Coronary artery (tissue), 2 donors: Measurements from ENCODE around the gene RTL5.

Source experiments
- DNase-seq: peaks from one replicate; pipeline ENCODE4 v3.0.0-alpha.2; 2017; ENCODE audit warnings: low spot score
- H3K27ac ChIP-seq, 2 donors: fragments of 200-600 bp; sonication (generic); one replicate each; pipeline ENCODE4 v1.5.1; 2016 to 2019
- H3K4me3 ChIP-seq: fragments of 200-600 bp; sonication (generic); 2 replicates; pipeline ENCODE4 v1.5.1; 2016; ENCODE audit warnings: mild to moderate bottlenecking, moderate library complexity
- CTCF ChIP-seq: fragments of 200-600 bp; sonication (generic); IDR thresholded peaks from one replicate; pipeline ENCODE4 v1.5.1; 2019; ENCODE audit warnings: antibody characterized with exemption

The RTL5 gene

DNA sequence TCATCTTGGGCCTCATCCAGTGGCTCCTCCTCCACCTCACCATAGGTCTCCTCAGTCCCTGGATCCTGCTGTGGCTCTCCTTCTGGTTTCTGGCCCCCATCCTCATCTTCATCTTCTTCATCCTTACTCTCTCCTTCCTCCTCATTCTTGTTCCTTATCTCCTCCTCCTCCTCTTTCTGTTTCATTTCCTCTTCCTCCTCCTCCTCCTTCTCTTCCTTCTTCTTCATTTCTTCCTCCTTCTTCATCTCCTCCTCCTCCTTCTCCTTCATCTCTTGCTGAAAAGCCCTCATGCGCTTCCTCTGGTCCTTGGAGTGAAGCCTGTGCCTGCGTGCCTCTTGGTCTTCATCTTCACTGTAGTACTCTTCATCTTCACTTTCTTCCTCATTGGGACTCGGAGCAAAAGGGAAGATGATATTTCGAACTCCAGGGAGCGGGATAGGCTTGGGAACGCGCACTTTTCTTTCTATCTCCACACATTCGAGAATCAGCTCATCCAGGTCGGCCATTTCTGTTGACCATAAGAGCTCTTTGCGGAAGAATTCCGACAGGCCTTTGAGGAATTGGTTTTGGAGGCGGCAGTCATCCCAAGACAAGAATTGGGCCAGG is 1.5 kb downstream of the RTL5 start:
- DNase-seq = no peak
- Histone ChIP-seq H3K27ac (peak overlapping the region in 1 of 2 donors; percentile 87), H3K4me3 (peak overlapping the region; percentile 70)
- TF ChIP-seq CTCF = no peak

DNA sequence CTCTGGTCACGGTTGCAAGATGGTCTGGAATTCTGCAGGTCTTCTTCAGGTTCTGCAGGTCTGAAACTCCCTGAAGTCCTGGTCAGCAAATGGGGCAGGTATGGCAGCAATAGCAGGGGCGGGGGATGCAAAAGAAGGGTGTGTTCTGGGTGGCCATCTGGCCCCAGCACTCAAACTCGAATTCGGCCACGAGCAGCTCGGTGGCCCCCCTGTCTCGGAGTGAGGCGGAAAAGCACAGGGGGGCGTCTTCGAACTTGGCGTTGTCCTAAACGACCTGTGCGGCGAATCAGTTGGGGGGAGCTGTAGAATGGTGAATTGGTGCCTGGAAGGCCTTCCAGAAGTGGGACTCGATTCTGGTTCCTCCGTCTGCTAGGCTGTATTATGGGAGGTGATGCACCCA is 2.1 kb downstream of the RTL5 start:
- TF ChIP-seq CTCF = no peak
- DNase-seq = no peak
- Histone ChIP-seq H3K4me3 (no peak overlapping the region), H3K27ac (no peak overlapping the region)

GRCh38 chrX:72128881-72129280 is 2.8 kb downstream of the RTL5 start:
- H3K27ac ChIP-seq = peak overlapping the region in 1 of 2 donors; percentile 22
- no peak overlapping the region for H3K4me3 ChIP-seq
- DNase-seq = peak; percentile 62
- no peak for TF ChIP-seq CTCF

DNA sequence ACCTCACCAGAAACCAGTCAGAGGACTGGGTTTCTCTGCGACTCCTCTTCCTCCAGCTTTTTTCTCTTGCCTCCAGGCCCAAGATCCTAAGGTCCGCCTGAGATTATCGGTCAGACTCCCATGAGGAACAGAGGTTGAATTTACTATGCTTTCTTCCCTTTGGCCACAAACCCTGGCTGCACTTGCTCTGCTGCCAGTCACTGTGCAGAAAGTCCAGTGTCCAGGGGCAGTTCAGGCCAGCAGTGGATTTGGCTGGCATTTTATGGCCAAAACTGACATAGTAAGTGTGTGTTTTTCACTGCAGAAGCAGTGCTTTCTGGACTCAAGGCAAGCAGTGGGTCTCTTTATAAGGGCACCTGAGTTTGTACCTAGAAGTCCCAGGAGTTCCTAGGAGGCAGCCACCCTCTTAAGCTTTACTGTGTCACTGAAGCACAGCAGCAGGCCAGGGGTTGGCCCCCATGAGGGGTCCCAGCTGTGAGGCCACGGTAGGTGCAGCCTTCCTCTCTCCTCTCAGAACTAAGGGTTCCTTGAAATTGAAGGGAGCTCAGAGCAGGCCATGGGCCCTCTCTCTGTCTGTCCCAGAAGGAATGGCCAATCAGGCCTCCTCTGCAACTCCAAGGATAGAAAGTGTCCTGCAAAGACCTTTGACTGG is 3.4 kb downstream of the RTL5 start:
- Histone ChIP-seq H3K27ac (peak overlapping the region in 1 of 2 donors; percentile 22), H3K4me3 (no peak overlapping the region)
- DNase-seq = no peak
- no peak for TF ChIP-seq CTCF

DNA sequence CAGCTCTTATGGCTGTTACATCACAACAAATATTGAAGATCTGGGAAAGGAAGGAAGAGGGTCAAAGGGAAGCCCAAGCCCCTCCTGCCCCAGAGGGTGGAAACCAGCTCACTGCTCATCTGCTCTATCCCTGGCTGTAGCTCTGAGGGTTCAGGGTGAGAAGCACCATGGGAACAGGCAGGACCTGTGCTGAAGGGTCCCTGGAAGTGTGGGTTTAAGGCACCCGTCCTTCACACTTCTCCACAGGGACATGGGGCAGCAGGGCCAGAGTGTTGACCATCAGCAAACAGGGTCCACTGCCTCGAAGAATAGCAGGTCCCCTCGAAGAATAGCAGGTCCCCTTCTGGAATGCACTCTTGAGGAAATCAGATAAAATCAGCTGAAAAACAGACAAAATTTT is 4.4 kb downstream of the RTL5 start:
- no peak for TF ChIP-seq CTCF
- no peak for DNase-seq
- Histone ChIP-seq H3K27ac (no peak overlapping the region), H3K4me3 (no peak overlapping the region)

GRCh38 chrX:72126539-72127140 is 5.1 kb downstream of the RTL5 start:
- DNase-seq = peak; percentile 90
- Histone ChIP-seq H3K27ac (peak overlapping the region; percentile 57 to 89), H3K4me3 (no peak overlapping the region)
- peak; percentile 88 for TF ChIP-seq CTCF

DNA sequence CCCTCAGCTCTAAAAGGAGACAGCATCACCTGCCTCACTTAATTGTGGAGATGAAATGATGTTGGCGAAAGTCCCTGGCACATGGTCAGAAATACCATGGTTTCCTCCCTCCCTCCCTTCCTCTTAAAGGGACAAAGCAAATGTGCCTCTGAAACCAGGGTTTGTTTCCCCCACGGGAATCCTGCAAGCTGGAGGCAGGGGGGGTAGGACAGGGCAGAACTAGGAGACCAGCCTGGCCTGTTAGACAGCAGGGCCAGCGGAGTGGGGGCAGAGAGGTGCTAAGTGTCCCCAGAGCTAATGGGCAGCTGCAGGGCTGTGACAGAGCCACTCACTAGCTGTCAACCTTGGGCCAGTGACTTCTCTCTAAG is 5.7 kb downstream of the RTL5 start:
- DNase-seq = peak; percentile 70
- Histone ChIP-seq H3K27ac (peak overlapping the region; percentile 57 to 89), H3K4me3 (peak overlapping the region; percentile 17)
- TF ChIP-seq CTCF = no peak
